Thyroid gland (tissue), 4 donors: ENCODE results near the gene RAPGEF3.

ENCODE experiments used
- POLR2A ChIP-seq, 2 donors: fragments of 450-650 bp; IDR thresholded peaks; one replicate each; pipeline ENCODE4 v1.6.1; 2017; ENCODE audit warnings: antibody characterized with exemption in 2 of 2, mild to moderate bottlenecking in 2 of 2, moderate library complexity in 1 of 2
- TF ChIP-seq, protein P1 (sequence below), 6 experiments: fragments of 200-600 bp in 3 of 6; fragments of 450-650 bp in 3 of 6; sonication (generic) in 3 of 6; IDR thresholded peaks; one replicate each; pipeline ENCODE4 v1.5.1; 2016 to 2019; ENCODE audit warnings: antibody characterized with exemption in 6 of 6, mild to moderate bottlenecking in 2 of 6, inconsistent platforms in 1 of 6, moderate library complexity in 1 of 6

DNA sequence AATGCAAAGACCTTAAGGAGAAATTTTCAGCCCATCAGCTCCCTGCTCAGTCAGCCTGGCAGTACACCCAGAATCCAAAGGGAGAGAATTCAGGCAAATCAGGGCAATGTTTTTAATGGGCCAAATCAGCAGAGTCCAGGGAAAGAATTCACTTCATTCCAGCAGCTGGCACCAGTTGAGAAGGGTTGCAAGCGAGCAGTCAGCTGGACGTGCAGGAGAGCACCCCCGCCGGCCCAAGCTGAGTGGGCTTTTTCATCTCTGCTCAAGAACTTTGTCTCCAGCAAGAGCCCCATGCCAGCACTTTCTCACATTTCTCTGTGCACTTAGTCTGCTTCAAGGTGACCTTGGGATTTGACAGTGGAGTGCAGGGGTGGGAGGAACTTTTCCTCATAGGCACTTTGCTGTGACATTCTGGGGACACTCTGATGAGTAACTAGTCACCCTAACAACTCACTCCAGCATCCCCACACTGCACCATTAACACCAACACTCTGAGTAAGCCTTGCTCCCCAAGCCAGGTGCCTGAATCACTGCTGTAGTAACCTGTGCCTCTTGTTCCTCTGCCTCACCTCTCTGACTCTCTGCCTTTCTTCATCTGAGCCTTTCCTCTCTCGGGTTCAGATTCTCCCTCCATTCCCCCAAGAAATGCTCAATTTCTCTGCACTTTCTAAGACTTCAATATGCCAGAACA, 35.6 kb downstream of the RAPGEF3 start:
- TF ChIP-seq, protein P1, sequence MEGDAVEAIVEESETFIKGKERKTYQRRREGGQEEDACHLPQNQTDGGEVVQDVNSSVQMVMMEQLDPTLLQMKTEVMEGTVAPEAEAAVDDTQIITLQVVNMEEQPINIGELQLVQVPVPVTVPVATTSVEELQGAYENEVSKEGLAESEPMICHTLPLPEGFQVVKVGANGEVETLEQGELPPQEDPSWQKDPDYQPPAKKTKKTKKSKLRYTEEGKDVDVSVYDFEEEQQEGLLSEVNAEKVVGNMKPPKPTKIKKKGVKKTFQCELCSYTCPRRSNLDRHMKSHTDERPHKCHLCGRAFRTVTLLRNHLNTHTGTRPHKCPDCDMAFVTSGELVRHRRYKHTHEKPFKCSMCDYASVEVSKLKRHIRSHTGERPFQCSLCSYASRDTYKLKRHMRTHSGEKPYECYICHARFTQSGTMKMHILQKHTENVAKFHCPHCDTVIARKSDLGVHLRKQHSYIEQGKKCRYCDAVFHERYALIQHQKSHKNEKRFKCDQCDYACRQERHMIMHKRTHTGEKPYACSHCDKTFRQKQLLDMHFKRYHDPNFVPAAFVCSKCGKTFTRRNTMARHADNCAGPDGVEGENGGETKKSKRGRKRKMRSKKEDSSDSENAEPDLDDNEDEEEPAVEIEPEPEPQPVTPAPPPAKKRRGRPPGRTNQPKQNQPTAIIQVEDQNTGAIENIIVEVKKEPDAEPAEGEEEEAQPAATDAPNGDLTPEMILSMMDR (IDR thresholded peaks at IDR 0.05) = no peak
- peak in 1 of 2 donors; percentile 36 for TF ChIP-seq POLR2A (IDR thresholded peaks at IDR 0.05)
